ENCODE measurements around the gene MFAP3.

Gene MFAP3

GRCh38 chr5:154095904-154096303 lies 57.1 kb downstream of the MFAP3 start:
- peak; percentile 2 to 59 for DNase-seq

- no peak for DNase-seq
These were observed 58.3 kb downstream of the MFAP3 start for GRCh38 chr5:154097031-154097430.

- DNase-seq, result no peak
These were observed 59.7 kb downstream of the MFAP3 start for GRCh38 chr5:154098465-154098864.

GRCh38 chr5:154101184-154101583 lies 62.4 kb downstream of the MFAP3 start:
- DNase-seq, result no peak

- DNase-seq, result no peak
These were observed 64.5 kb downstream of the MFAP3 start for GRCh38 chr5:154103233-154103632.

All from NCI-H2081 (cell line).